ENCODE results near the gene HNRNPA2B1.

The HNRNPA2B1 gene

DNA sequence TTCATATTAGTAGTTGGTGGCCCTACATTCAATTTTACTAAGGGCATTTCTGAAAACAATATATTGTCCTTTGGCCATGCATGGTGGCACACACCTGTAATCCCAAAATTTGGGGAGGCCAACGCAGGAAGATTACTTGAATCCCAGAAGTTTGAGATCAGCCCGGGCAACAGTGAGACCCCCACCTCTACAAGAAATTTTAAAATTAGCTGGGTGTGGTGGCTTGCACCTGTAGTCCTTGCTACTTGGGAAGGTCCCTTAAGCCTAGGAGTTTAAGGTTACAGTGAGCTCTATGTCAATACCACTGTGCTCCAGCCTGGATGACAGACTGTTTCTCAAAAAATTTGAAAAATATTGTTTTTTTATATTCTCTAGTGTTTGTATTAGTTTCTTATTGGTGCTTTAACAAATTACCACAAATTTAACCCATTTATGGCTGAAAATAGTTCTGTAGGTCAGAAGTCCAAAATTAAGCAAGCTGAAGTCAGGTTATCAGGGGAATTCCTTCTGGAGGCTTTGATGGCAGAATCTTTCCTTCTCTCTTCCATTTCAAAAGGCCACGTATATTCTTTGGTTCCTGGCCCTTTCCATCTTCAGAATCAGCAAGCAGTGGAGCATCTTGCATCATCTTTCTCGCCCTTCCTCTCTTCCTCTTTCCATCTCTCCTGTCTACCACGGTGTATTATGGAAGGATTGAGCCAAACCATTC lies 13.4 kb upstream of the HNRNPA2B1 start:
- no peaks in the 10 kb centered on the region for H3K9me3 ChIP-seq (ENCODE audit: control insufficient read depth, low read length)
- H3K4me1 ChIP-seq (ENCODE audit: control insufficient read depth, insufficient read depth, low read length, poor library complexity, severe bottlenecking), result no peaks in the 10 kb centered on the region
- H3K4me3 ChIP-seq (ENCODE audit: insufficient read depth, low read depth, low read length, poor library complexity, severe bottlenecking), result no peak overlapping the region
- no peak for DNase-seq
- peaks cover 34% of the 10 kb centered on the region for H3K36me3 ChIP-seq (ENCODE audit: control insufficient read depth, insufficient read depth, low read length)
- no peaks in the 10 kb centered on the region for H3K27me3 ChIP-seq (replicated peaks; ENCODE audit: control insufficient read depth, insufficient read depth, low read length, poor library complexity, severe bottlenecking)
- H3K27ac ChIP-seq (ENCODE audit: insufficient read depth, low read length, poor library complexity, severe bottlenecking), result no peak overlapping the region

- Histone ChIP-seq H3K36me3 (ENCODE audit: control insufficient read depth, insufficient read depth, low read length) (peaks cover 41% of the 10 kb centered on the region), H3K4me3 (ENCODE audit: insufficient read depth, low read depth, low read length, poor library complexity, severe bottlenecking) (no peak overlapping the region), H3K27ac (ENCODE audit: insufficient read depth, low read length, poor library complexity, severe bottlenecking) (no peak overlapping the region), H3K27me3 (replicated peaks; ENCODE audit: control insufficient read depth, insufficient read depth, low read length, poor library complexity, severe bottlenecking) (no peaks in the 10 kb centered on the region), H3K9me3 (ENCODE audit: control insufficient read depth, low read length) (no peaks in the 10 kb centered on the region), H3K4me1 (ENCODE audit: control insufficient read depth, insufficient read depth, low read length, poor library complexity, severe bottlenecking) (no peaks in the 10 kb centered on the region)
- DNase-seq, result no peak
Measured at GRCh38 chr7:26212921-26213718, 12.6 kb upstream of the HNRNPA2B1 start.

GRCh38 chr7:26208040-26208439 lies 7.5 kb upstream of the HNRNPA2B1 start:
- no peak for DNase-seq
- no peak overlapping the region for H3K27ac ChIP-seq (ENCODE audit: insufficient read depth, low read length, poor library complexity, severe bottlenecking)
- H3K9me3 ChIP-seq (ENCODE audit: control insufficient read depth, low read length), result no peaks in the 10 kb centered on the region
- no peaks in the 10 kb centered on the region for H3K27me3 ChIP-seq (replicated peaks; ENCODE audit: control insufficient read depth, insufficient read depth, low read length, poor library complexity, severe bottlenecking)
- H3K4me1 ChIP-seq (ENCODE audit: control insufficient read depth, insufficient read depth, low read length, poor library complexity, severe bottlenecking), result peaks cover 17% of the 10 kb centered on the region
- H3K4me3 ChIP-seq (ENCODE audit: insufficient read depth, low read depth, low read length, poor library complexity, severe bottlenecking), result no peak overlapping the region
- H3K36me3 ChIP-seq (ENCODE audit: control insufficient read depth, insufficient read depth, low read length), result peaks cover 66% of the 10 kb centered on the region

DNA sequence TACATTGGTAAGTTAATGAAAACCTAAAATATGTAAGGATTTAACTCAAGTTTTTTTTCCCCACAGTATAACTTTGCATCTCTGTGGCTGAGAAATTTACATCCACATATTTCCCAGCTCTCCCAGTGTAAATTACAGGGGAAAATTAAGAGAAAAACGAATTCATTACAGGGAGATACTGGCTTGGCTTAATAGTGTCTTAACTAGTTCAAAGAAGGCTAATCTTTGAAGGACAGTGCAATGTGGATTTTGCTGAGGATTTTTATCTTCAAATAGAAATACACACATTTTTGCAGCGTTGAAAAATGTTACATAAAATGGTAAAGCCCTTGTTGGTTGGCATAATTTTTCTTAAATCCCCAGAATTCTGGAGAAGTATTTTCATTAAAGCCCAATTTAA lies 2.5 kb upstream of the HNRNPA2B1 start:
- Histone ChIP-seq H3K27me3 (replicated peaks; ENCODE audit: control insufficient read depth, insufficient read depth, low read length, poor library complexity, severe bottlenecking) (no peaks in the 10 kb centered on the region), H3K27ac (ENCODE audit: insufficient read depth, low read length, poor library complexity, severe bottlenecking) (peak overlapping the region; percentile 99), H3K4me3 (ENCODE audit: insufficient read depth, low read depth, low read length, poor library complexity, severe bottlenecking) (peak overlapping the region; percentile 97), H3K4me1 (ENCODE audit: control insufficient read depth, insufficient read depth, low read length, poor library complexity, severe bottlenecking) (peaks cover 17% of the 10 kb centered on the region), H3K36me3 (ENCODE audit: control insufficient read depth, insufficient read depth, low read length) (peaks cover 30% of the 10 kb centered on the region), H3K9me3 (ENCODE audit: control insufficient read depth, low read length) (no peaks in the 10 kb centered on the region)
- no peak for DNase-seq

DNA sequence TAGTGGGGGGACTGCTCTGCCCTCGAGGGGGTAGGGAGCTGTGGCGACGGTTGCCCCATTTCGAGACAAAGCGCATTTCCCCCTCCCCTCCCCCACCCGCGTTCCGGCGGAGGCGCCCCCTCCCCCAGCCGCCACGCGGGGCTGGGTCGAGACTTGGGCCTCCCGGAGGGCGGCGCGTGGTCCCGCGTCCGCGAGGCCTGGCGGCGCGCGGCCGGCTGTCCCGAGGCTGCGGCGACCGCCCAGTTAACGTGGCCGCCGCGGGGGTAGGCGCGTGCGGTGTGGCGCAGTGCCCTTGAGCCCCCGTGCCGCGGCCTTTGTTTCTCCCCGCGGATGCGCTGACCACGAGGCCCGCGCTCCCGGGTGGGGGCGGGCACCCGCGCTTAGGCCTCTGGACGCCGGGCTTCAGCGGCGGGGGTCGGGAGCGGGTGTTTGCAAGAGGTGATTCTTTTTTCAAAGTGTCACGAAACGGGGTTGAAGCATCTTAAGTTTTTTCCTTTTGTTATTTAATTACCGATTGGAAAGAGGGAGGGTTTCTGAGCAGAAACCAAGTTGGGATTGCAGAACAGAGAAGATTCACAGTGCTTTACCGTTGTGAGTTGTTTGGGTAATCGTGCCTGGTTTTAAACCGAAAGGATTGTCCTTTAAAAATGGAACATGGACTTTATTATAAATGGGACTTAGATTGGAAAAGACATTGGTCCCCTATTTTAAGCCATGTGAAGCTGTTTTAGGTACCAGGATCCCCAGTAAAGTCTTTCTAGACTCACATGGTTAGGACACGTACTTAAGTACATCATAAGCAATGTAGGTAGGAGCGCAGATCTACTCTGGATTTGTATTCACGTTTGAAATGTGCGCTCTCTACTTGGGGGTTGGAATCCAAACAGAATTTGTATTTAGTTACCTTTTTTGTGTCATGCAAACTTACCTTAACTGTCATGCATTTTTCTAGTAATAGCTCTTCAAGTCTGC lies 1.8 kb upstream of the HNRNPA2B1 start:
- peak overlapping the region; percentile 99 for H3K27ac ChIP-seq (ENCODE audit: insufficient read depth, low read length, poor library complexity, severe bottlenecking)
- H3K4me1 ChIP-seq (ENCODE audit: control insufficient read depth, insufficient read depth, low read length, poor library complexity, severe bottlenecking), result peaks cover 22% of the 10 kb centered on the region
- H3K9me3 ChIP-seq (ENCODE audit: control insufficient read depth, low read length), result no peaks in the 10 kb centered on the region
- peaks cover 30% of the 10 kb centered on the region for H3K36me3 ChIP-seq (ENCODE audit: control insufficient read depth, insufficient read depth, low read length)
- H3K27me3 ChIP-seq (replicated peaks; ENCODE audit: control insufficient read depth, insufficient read depth, low read length, poor library complexity, severe bottlenecking), result no peaks in the 10 kb centered on the region
- peak in 2 of 3 donors; percentile 33 to 35 for DNase-seq
- peak overlapping the region; percentile 97 for H3K4me3 ChIP-seq (ENCODE audit: insufficient read depth, low read depth, low read length, poor library complexity, severe bottlenecking)

GRCh38 chr7:26201247-26202018 lies 887 bp upstream of the HNRNPA2B1 start, which contains the start of gene CBX3:
TSS of gene CBX3 (plus strand) at chr7:26201745. CDS start at chr7:26202999, 1,254 bp downstream.
- H3K27ac ChIP-seq (ENCODE audit: insufficient read depth, low read length, poor library complexity, severe bottlenecking), result peak within 1 kb of the TSS; percentile 99
- H3K27me3 ChIP-seq (replicated peaks; ENCODE audit: control insufficient read depth, insufficient read depth, low read length, poor library complexity, severe bottlenecking), result no peaks in the 10 kb centered on the region
- peaks cover 31% of the 10 kb centered on the region for H3K4me1 ChIP-seq (ENCODE audit: control insufficient read depth, insufficient read depth, low read length, poor library complexity, severe bottlenecking)
- H3K4me3 ChIP-seq (ENCODE audit: insufficient read depth, low read depth, low read length, poor library complexity, severe bottlenecking), result peak within 1 kb of the TSS; percentile 99
- DNase-seq, result peak; percentile 80 to 84 (median 82)
- peaks cover 30% of the 10 kb centered on the region for H3K36me3 ChIP-seq (ENCODE audit: control insufficient read depth, insufficient read depth, low read length)
- H3K9me3 ChIP-seq (ENCODE audit: control insufficient read depth, low read length), result no peaks in the 10 kb centered on the region

- Histone ChIP-seq H3K27me3 (replicated peaks; ENCODE audit: control insufficient read depth, insufficient read depth, low read length, poor library complexity, severe bottlenecking) (no peaks in the 10 kb centered on the region), H3K27ac (ENCODE audit: insufficient read depth, low read length, poor library complexity, severe bottlenecking) (peak overlapping the region; percentile 99), H3K4me1 (ENCODE audit: control insufficient read depth, insufficient read depth, low read length, poor library complexity, severe bottlenecking) (peaks cover 39% of the 10 kb centered on the region), H3K4me3 (ENCODE audit: insufficient read depth, low read depth, low read length, poor library complexity, severe bottlenecking) (peak overlapping the region; percentile 99), H3K9me3 (ENCODE audit: control insufficient read depth, low read length) (no peaks in the 10 kb centered on the region), H3K36me3 (ENCODE audit: control insufficient read depth, insufficient read depth, low read length) (peaks cover 35% of the 10 kb centered on the region)
- peak; percentile 58 to 72 (median 61) for DNase-seq
Measured at GRCh38 chr7:26200038-26200443, 505 bp downstream of the HNRNPA2B1 start.

DNA sequence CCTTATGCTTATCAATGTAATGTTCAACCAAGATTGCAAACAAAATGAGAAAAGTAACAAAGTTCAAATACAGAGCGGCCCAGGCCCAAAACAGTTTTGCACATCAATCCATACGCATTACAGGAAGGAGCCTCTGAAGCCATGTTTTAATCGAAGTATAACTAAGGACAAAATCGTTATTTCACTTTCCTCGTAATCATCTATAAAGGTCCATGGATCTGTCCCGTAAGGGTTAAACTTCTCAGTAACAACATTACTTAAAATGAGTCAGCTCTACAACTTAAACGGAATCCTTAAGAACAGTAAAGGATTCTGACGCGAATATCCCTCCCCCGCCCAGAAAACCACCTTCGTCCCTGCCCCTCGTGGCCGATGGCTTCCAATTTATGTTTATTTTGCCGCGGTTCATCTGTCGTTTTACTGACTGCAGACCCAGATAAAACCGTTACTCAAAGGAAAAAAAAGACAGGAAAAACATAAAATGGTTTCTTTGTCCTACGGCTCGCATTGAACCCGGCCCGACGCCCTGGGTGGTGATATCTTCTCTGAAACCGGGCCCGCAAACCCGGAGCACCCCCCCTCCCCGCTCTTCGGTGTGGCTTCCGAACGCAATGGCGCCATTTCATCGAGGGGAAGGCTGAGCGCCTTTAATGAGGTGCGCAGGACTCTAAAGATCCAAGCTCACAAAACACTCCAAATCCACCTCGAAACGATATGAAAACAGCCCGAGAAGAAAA lies 1.1 kb downstream of the HNRNPA2B1 start:
- peak overlapping the region; percentile 99 for H3K4me3 ChIP-seq (ENCODE audit: insufficient read depth, low read depth, low read length, poor library complexity, severe bottlenecking)
- no peaks in the 10 kb centered on the region for H3K9me3 ChIP-seq (ENCODE audit: control insufficient read depth, low read length)
- H3K27me3 ChIP-seq (replicated peaks; ENCODE audit: control insufficient read depth, insufficient read depth, low read length, poor library complexity, severe bottlenecking), result no peaks in the 10 kb centered on the region
- H3K4me1 ChIP-seq (ENCODE audit: control insufficient read depth, insufficient read depth, low read length, poor library complexity, severe bottlenecking), result peaks cover 37% of the 10 kb centered on the region
- peak; percentile 31 to 57 (median 48) for DNase-seq
- peaks cover 35% of the 10 kb centered on the region for H3K36me3 ChIP-seq (ENCODE audit: control insufficient read depth, insufficient read depth, low read length)
- peak overlapping the region; percentile 99 for H3K27ac ChIP-seq (ENCODE audit: insufficient read depth, low read length, poor library complexity, severe bottlenecking)
